K562 (cell line): ENCODE measurements around the gene USP24. TPM values are rescaled to one million over a fixed set of nuclear protein-coding genes. Genes with fewer than 3 reads are reported as not detected.

Experiments used
- ATF7 ChIP-seq: fragments of 450-650 bp; IDR thresholded peaks from 2 replicates; pipeline ENCODE4 v1.7.1; 2014; ENCODE audit warnings: mild to moderate bottlenecking, moderate library complexity
- BRCA1 ChIP-seq, 2 experiments: fragments of 450-650 bp in 1 of 2; sonication (generic) in 1 of 2; formaldehyde crosslinking in 1 of 2; IDR thresholded peaks; 2 replicates each; pipeline versions ENCODE4 v1.5.0 to v1.6.1; 2017 to 2020; ENCODE audit warnings: mild to moderate bottlenecking in 1 of 2, missing genetic modification reagents in 1 of 2
- CBFB ChIP-seq: sonication (generic); formaldehyde crosslinking; IDR thresholded peaks from 2 replicates; pipeline ENCODE4 v1.4.0; 2020; ENCODE audit warnings: mild to moderate bottlenecking, missing genetic modification reagents
- DEAF1 ChIP-seq: fragments of 450-650 bp; formaldehyde crosslinking; IDR thresholded peaks from 2 replicates; pipeline ENCODE4 v1.4.0; 2020; ENCODE audit warnings: mild to moderate bottlenecking, moderate library complexity
- DNMT1 ChIP-seq: fragments of 450-650 bp; IDR thresholded peaks from 2 replicates; pipeline ENCODE4 v1.6.1; 2016; ENCODE audit warnings: antibody characterized with exemption, mild to moderate bottlenecking
- FIP1L1 ChIP-seq: fragments of 200-400 bp; formaldehyde crosslinking; IDR thresholded peaks from 2 replicates; pipeline ENCODE4 v1.6.1; 2018; ENCODE audit warnings: mild to moderate bottlenecking, low read depth, low read length; ENCODE audit not compliant: poor library complexity, severe bottlenecking
- FOXA3 ChIP-seq, 2 experiments: fragments of 450-650 bp in 1 of 2; sonication (generic) in 1 of 2; formaldehyde crosslinking; IDR thresholded peaks in 1 of 2; conservative IDR thresholded peaks in 1 of 2; 2 replicates each; pipeline versions ENCODE4 v1.4.0 to v1.8.0; 2020 to 2022; ENCODE audit warnings: mild to moderate bottlenecking in 2 of 2, missing genetic modification reagents in 1 of 2
- FOXJ3 ChIP-seq: sonication (generic); formaldehyde crosslinking; IDR thresholded peaks from 2 replicates; pipeline ENCODE4 v1.4.0; 2020; ENCODE audit warnings: mild to moderate bottlenecking, missing genetic modification reagents
- ILF3 ChIP-seq: fragments of 450-650 bp; IDR thresholded peaks from 2 replicates; pipeline ENCODE4 v1.6.1; 2018; ENCODE audit warnings: antibody characterized with exemption, mild to moderate bottlenecking, moderate library complexity, borderline replicate concordance
- PATZ1 ChIP-seq: fragments of 250-450 bp; sonication (Bioruptor Pico); IDR thresholded peaks from 2 replicates; pipeline ENCODE4 v1.5.0; 2020; ENCODE audit warnings: mild to moderate bottlenecking, borderline replicate concordance
- RBBP5 ChIP-seq: fragments of 200-600 bp; sonication (generic); IDR thresholded peaks from 2 replicates; pipeline ENCODE4 v1.6.1; 2012; ENCODE audit warnings: borderline replicate concordance, mild to moderate bottlenecking, low read length, control low read depth, inconsistent platforms; ENCODE audit not compliant: insufficient read depth, poor library complexity, severe bottlenecking
- SNAPC5 ChIP-seq: fragments of 250-450 bp; sonication (Bioruptor Pico); IDR thresholded peaks from 2 replicates; pipeline ENCODE4 v1.8.0; 2021; ENCODE audit warnings: moderate library complexity, mild to moderate bottlenecking, inconsistent platforms
- TCF3 ChIP-seq: sonication (generic); formaldehyde crosslinking; IDR thresholded peaks from 2 replicates; pipeline ENCODE4 v1.4.0; 2020; ENCODE audit warnings: mild to moderate bottlenecking, missing genetic modification reagents
- TEAD2 ChIP-seq: fragments of 450-650 bp; IDR thresholded peaks from 2 replicates; pipeline ENCODE4 v1.6.1; 2016; ENCODE audit warnings: missing genetic modification characterization, control low read depth, missing compliant biosample characterization
- TRIM25 ChIP-seq: fragments of 450-650 bp; IDR thresholded peaks from 2 replicates; pipeline ENCODE4 v1.7.0; 2016; ENCODE audit warnings: borderline replicate concordance
- ZBTB1 ChIP-seq: sonication (generic); formaldehyde crosslinking; IDR thresholded peaks from 2 replicates; pipeline ENCODE4 v1.8.1; 2023; ENCODE audit warnings: missing genetic modification reagents, low read depth, mild to moderate bottlenecking, borderline replicate concordance
- ZEB2 ChIP-seq: fragments of 450-650 bp; IDR thresholded peaks from 2 replicates; pipeline ENCODE4 v1.6.1; 2016
- ZNF280A ChIP-seq: fragments of 450-650 bp; IDR thresholded peaks from 2 replicates; pipeline ENCODE4 v1.6.1; 2018; ENCODE audit warnings: mild to moderate bottlenecking, low read depth; ENCODE audit not compliant: partially characterized antibody
- ZNF384 ChIP-seq: IDR thresholded peaks from 2 replicates; pipeline ENCODE4 v1.6.1; 2012; ENCODE audit warnings: low read depth, low read length, improper control_type of control experiment
- ZNF507 ChIP-seq: conservative IDR thresholded peaks from 2 replicates; pipeline ENCODE4 v1.6.1; 2017; ENCODE audit warnings: missing genetic modification characterization, missing compliant biosample characterization
- ZZZ3 ChIP-seq: fragments of 450-650 bp; IDR thresholded peaks from 2 replicates; pipeline ENCODE4 v1.6.1; 2016; ENCODE audit warnings: antibody characterized with exemption, mild to moderate bottlenecking, moderate library complexity
- polyA plus RNA-seq, 8 experiments: library from polyadenylated mRNA; depleted of rRNA in 4 of 8; stranded (reverse) in 5 of 8; unstranded in 3 of 8; fragments of >200 nt; fragmentation: Nextera tagmentation in 2 of 8; fragmentation: Illumina TruSeq in 1 of 8; extraction: Ambion mirVana in 2 of 8; extraction: Trizol in 1 of 8; gene quantifications; 2 replicates each; pipeline versions ENCODE4 v1.2.1 to v1.2.3, GENCODE V29; 2011 to 2014; ENCODE audit warnings: inconsistent platforms in 1 of 8, missing spikeins in 1 of 8
- total RNA-seq, 7 experiments: library from RNA; depleted of rRNA in 6 of 7; stranded (reverse); fragments of >200 nt in 6 of 7; fragmentation: Illumina TruSeq in 2 of 7; extraction: Trizol in 2 of 7; gene quantifications; 2 replicates each; pipeline versions ENCODE4 v1.2.1 to v1.2.3, GENCODE V29; 2011 to 2021; ENCODE audit warnings: low replicate concordance in 1 of 7

The USP24 gene
- total and polyA plus RNA-seq, 9 of the 15 experiments (the other 6 are each of a cell fraction or from before 2014, with no cell fraction given): 7.7 to 62.6 (median 36.8) TPM

GRCh38 chr1:55244476-55245099, 29.4 kb upstream of the USP24 start (continued):
- TF ChIP-seq ZNF280A: no peak
- no peak for TF ChIP-seq DEAF1 (CRISPR knock-in tag)
- TF ChIP-seq SNAPC5: no peak
- TF ChIP-seq FIP1L1: no peak
- no peak for TF ChIP-seq RBBP5
- no peak for TF ChIP-seq CBFB (CRISPR knock-in tag)
- peak in 1 of 2 experiments; percentile 46; a peak in 1 of 4 replicates for TF ChIP-seq FOXA3 (CRISPR knock-in tag; conservative IDR thresholded peaks at IDR 0.05 in 1 of 2, IDR thresholded peaks at IDR 0.05 in 1 of 2)
- TF ChIP-seq ATF7: 0 out of 2 replicates have a peak, but pooled peaks have one; percentile 26
- TF ChIP-seq TCF3: no peak
- TF ChIP-seq ZNF507 (tag): no peak
- TF ChIP-seq FOXJ3 (CRISPR knock-in tag): no peak
- TF ChIP-seq BRCA1 (IDR thresholded peaks at IDR 0.05): no peak
- no peak for TF ChIP-seq BRCA1 (CRISPR knock-in tag; IDR thresholded peaks at IDR 0.05)
- TF ChIP-seq ZZZ3: no peak
- no peak for TF ChIP-seq ILF3
- TF ChIP-seq DNMT1: no peak
- TF ChIP-seq TEAD2 (tag): no peak
- no peak for TF ChIP-seq PATZ1 (CRISPR knock-in tag)
- peak; percentile 79 for TF ChIP-seq ZNF384
- TF ChIP-seq ZEB2: no peak
- TF ChIP-seq ZBTB1 (CRISPR knock-in tag): no peak
- TF ChIP-seq TRIM25: no peak
